Stimulated activated effector memory CD8-positive, alpha-beta T cell treated with anti-CD3 and anti-CD28 coated beads, Interleukin-12 subunit alpha, Interleukin-12 subunit beta, amount 100 ng/mL, for 72 hours (primary cell): ENCODE measurements around the gene RAB13.
"Not testable (repeated sequence)": the region's sequence is repeated elsewhere in the genome, so short reads cannot be mapped to it uniquely, and the experiment has no call there.

ENCODE experiments used
- ATAC-seq: fragments of 150-1000 bp; cut with Tn5 transposase; 2 replicates; pipeline ENCODE4 v1.10.0; 2021
- DNase-seq, 2 donors: peaks; one replicate each; pipeline ENCODE4 v3.0.0; 2021 to 2022; ENCODE audit warnings: low spot score in 2 of 2
- H3K27ac Mint-ChIP-seq: one replicate; pipeline ENCODE4 v1.8.0; 2022; ENCODE audit warnings: mild to moderate bottlenecking, mixed read lengths
- H3K36me3 Mint-ChIP-seq: one replicate; pipeline ENCODE4 v1.8.0; 2022; ENCODE audit warnings: mild to moderate bottlenecking, mixed read lengths
- H3K4me1 Mint-ChIP-seq: one replicate; pipeline ENCODE4 v1.8.0; 2022; ENCODE audit warnings: mixed read lengths
- H3K4me3 Mint-ChIP-seq: one replicate; pipeline ENCODE4 v1.8.0; 2022; ENCODE audit warnings: mild to moderate bottlenecking, mixed read lengths
- H3K9me3 Mint-ChIP-seq: one replicate; pipeline ENCODE4 v1.8.0; 2022; ENCODE audit warnings: mixed read lengths

Gene RAB13

GRCh38 chr1:153987621-153988020, 1.5 kb upstream of the RAB13 start:
- peak overlapping the region; percentile 80 for H3K27ac Mint-ChIP-seq
- ATAC-seq, result no peak
- peaks cover 56% of the 10 kb centered on the region for H3K4me1 Mint-ChIP-seq
- no peak for DNase-seq
- no peaks in the 10 kb centered on the region for H3K9me3 Mint-ChIP-seq
- no peak overlapping the region for H3K4me3 Mint-ChIP-seq
- H3K36me3 Mint-ChIP-seq, result peaks cover 34% of the 10 kb centered on the region

GRCh38 chr1:153985341-153985912, 712 bp downstream of the RAB13 start:
- Mint-ChIP-seq H3K27ac (peak overlapping the region; percentile 84), H3K4me3 (peak overlapping the region; percentile 61), H3K36me3 (peaks cover 12% of the 10 kb centered on the region), H3K9me3 (no peaks in the 10 kb centered on the region), H3K4me1 (peaks cover 38% of the 10 kb centered on the region)
- DNase-seq, result no peak
- ATAC-seq, result peak; percentile 71

GRCh38 chr1:153984123-153984894, 1.8 kb downstream of the RAB13 start:
- Mint-ChIP-seq H3K4me1 (peaks cover 29% of the 10 kb centered on the region), H3K4me3 (no peak overlapping the region), H3K27ac (peak overlapping the region; percentile 9), H3K9me3 (no peaks in the 10 kb centered on the region), H3K36me3 (peaks cover 6% of the 10 kb centered on the region)
- ATAC-seq, result no peak
- DNase-seq, result no peak

GRCh38 chr1:153981735-153982134, 4.4 kb downstream of the RAB13 start:
- not testable (repeated sequence) for H3K4me3 Mint-ChIP-seq, H3K9me3 Mint-ChIP-seq, ATAC-seq, DNase-seq, H3K36me3 Mint-ChIP-seq
- H3K27ac Mint-ChIP-seq, result peak overlapping the region; percentile 62
- H3K4me1 Mint-ChIP-seq, result peaks cover 36% of the 10 kb centered on the region

GRCh38 chr1:153979091-153979490, 7.0 kb downstream of the RAB13 start:
- ATAC-seq, result not testable (repeated sequence)

GRCh38 chr1:153978274-153978909, 7.7 kb downstream of the RAB13 start:
- DNase-seq (no peak), ATAC-seq (no peak)
- Mint-ChIP-seq H3K27ac (peak overlapping the region; percentile 91), H3K4me3 (peak overlapping the region; percentile 91), H3K9me3 (no peaks in the 10 kb centered on the region), H3K4me1 (peaks cover 38% of the 10 kb centered on the region), H3K36me3 (peaks cover 37% of the 10 kb centered on the region)

More at GRCh38 chr1:153979091-153979490, 7.0 kb downstream of the RAB13 start:
- H3K4me3 Mint-ChIP-seq, result peak overlapping the region; percentile 91
- H3K36me3 Mint-ChIP-seq, result peaks cover 30% of the 10 kb centered on the region
- not testable (repeated sequence) for DNase-seq, H3K27ac Mint-ChIP-seq, H3K9me3 Mint-ChIP-seq
- H3K4me1 Mint-ChIP-seq, result peaks cover 31% of the 10 kb centered on the region

- no peaks in the 10 kb centered on the region for H3K9me3 Mint-ChIP-seq
- peaks cover 46% of the 10 kb centered on the region for H3K36me3 Mint-ChIP-seq
- peak; percentile 97 for ATAC-seq
- peak; percentile 65 to 88 for DNase-seq
- H3K27ac Mint-ChIP-seq, result peak within 1 kb of the TSS; percentile 91
- H3K4me1 Mint-ChIP-seq, result peaks cover 46% of the 10 kb centered on the region
- peak within 1 kb of the TSS; percentile 91 for H3K4me3 Mint-ChIP-seq
Observed at GRCh38 chr1:153977250-153978240, 8.6 kb downstream of the RAB13 start, which contains the start of gene JTB. Gene JTB, minus strand, starts transcription at chr1:153977674. Its CDS starts 422 bp downstream, at chr1:153977252.

GRCh38 chr1:153976819-153977249, 9.3 kb downstream of the RAB13 start:
- DNase-seq, result no peak
- Mint-ChIP-seq H3K9me3 (no peaks in the 10 kb centered on the region), H3K4me3 (peak overlapping the region; percentile 91), H3K4me1 (peaks cover 53% of the 10 kb centered on the region), H3K27ac (peak overlapping the region; percentile 91), H3K36me3 (peaks cover 53% of the 10 kb centered on the region)
- no peak for ATAC-seq

GRCh38 chr1:153973525-153973924, 12.6 kb downstream of the RAB13 start:
- DNase-seq, result no peak
- Mint-ChIP-seq H3K36me3 (peaks cover 53% of the 10 kb centered on the region), H3K27ac (peak overlapping the region; percentile 79), H3K4me3 (no peak overlapping the region), H3K9me3 (no peaks in the 10 kb centered on the region), H3K4me1 (peaks cover 61% of the 10 kb centered on the region)
- no peak for ATAC-seq

- no peak overlapping the region for H3K4me3 Mint-ChIP-seq
- no peaks in the 10 kb centered on the region for H3K9me3 Mint-ChIP-seq
- H3K36me3 Mint-ChIP-seq, result peaks cover 53% of the 10 kb centered on the region
- H3K27ac Mint-ChIP-seq, result peak overlapping the region; percentile 79
- DNase-seq (no peak), ATAC-seq (no peak)
- peaks cover 61% of the 10 kb centered on the region for H3K4me1 Mint-ChIP-seq
Observed at GRCh38 chr1:153973071-153973470, 13.1 kb downstream of the RAB13 start.

GRCh38 chr1:153970346-153970745, 15.8 kb downstream of the RAB13 start:
- ATAC-seq (no peak), DNase-seq (no peak)
- peaks cover 64% of the 10 kb centered on the region for H3K4me1 Mint-ChIP-seq
- no peak overlapping the region for H3K27ac Mint-ChIP-seq
- no peaks in the 10 kb centered on the region for H3K9me3 Mint-ChIP-seq
- H3K4me3 Mint-ChIP-seq, result no peak overlapping the region
- H3K36me3 Mint-ChIP-seq, result peaks cover 48% of the 10 kb centered on the region

- H3K27ac Mint-ChIP-seq, result peak overlapping the region; percentile 97
- H3K4me1 Mint-ChIP-seq, result peaks cover 65% of the 10 kb centered on the region
- no peaks in the 10 kb centered on the region for H3K9me3 Mint-ChIP-seq
- no peak for ATAC-seq
- no peak for DNase-seq
- peaks cover 39% of the 10 kb centered on the region for H3K36me3 Mint-ChIP-seq
- H3K4me3 Mint-ChIP-seq, result peak overlapping the region; percentile 95
Observed at GRCh38 chr1:153968972-153969371, 17.2 kb downstream of the RAB13 start.

GRCh38 chr1:153968408-153968807, 17.7 kb downstream of the RAB13 start:
- H3K9me3 Mint-ChIP-seq, result no peaks in the 10 kb centered on the region
- ATAC-seq, result no peak
- peak overlapping the region; percentile 97 for H3K27ac Mint-ChIP-seq
- peaks cover 65% of the 10 kb centered on the region for H3K4me1 Mint-ChIP-seq
- peak overlapping the region; percentile 95 for H3K4me3 Mint-ChIP-seq
- peaks cover 37% of the 10 kb centered on the region for H3K36me3 Mint-ChIP-seq
- DNase-seq, result no peak

- ATAC-seq (no peak), DNase-seq (no peak)
- H3K27ac Mint-ChIP-seq, result peak overlapping the region; percentile 97
- H3K4me3 Mint-ChIP-seq, result peak overlapping the region; percentile 95
- H3K4me1 Mint-ChIP-seq, result peaks cover 63% of the 10 kb centered on the region
- H3K9me3 Mint-ChIP-seq, result no peaks in the 10 kb centered on the region
- H3K36me3 Mint-ChIP-seq, result peaks cover 33% of the 10 kb centered on the region
Observed at GRCh38 chr1:153968000-153968363, 18.2 kb downstream of the RAB13 start.
